D721Med (cell line): ENCODE data around the gene AGPS.

Experiments used
- DNase-seq: peaks from one replicate; pipeline ENCODE4 v3.0.0; 2011; ENCODE audit warnings: low spot score; ENCODE audit not compliant: insufficient read length
- FAIRE-seq: peaks from 2 replicates; lab custom pipeline; 2011; peaks lifted over from hg19 to GRCh38; lab: Jason Lieb, UNC
- TF ChIP-seq, protein P1 (sequence below): IDR thresholded peaks from 2 replicates; pipeline ENCODE4 v1.5.1; 2012; ENCODE audit warnings: mild to moderate bottlenecking, control low read depth; ENCODE audit not compliant: insufficient read depth; ENCODE audit errors: missing control alignments

AGPS gene

DNA sequence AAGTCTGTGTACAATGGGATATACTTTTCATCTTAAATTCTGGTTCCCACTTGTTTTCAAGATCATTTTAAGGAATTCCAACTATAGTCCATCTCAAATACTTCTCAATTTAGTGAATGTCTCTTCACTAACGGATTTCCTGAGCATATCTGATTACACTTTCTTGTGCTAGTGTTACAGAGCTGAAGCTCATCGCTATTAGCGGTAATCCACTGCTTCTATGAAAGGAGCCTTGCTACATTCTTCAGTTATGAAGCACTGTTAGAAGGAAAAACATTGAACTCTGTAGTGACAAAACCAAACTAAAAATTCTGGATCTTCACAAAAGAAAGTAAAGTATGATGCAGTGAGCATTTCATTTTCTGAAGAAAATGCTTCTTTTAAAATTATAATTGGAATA, 72.0 kb downstream of the AGPS start:
- TF ChIP-seq, protein P1, sequence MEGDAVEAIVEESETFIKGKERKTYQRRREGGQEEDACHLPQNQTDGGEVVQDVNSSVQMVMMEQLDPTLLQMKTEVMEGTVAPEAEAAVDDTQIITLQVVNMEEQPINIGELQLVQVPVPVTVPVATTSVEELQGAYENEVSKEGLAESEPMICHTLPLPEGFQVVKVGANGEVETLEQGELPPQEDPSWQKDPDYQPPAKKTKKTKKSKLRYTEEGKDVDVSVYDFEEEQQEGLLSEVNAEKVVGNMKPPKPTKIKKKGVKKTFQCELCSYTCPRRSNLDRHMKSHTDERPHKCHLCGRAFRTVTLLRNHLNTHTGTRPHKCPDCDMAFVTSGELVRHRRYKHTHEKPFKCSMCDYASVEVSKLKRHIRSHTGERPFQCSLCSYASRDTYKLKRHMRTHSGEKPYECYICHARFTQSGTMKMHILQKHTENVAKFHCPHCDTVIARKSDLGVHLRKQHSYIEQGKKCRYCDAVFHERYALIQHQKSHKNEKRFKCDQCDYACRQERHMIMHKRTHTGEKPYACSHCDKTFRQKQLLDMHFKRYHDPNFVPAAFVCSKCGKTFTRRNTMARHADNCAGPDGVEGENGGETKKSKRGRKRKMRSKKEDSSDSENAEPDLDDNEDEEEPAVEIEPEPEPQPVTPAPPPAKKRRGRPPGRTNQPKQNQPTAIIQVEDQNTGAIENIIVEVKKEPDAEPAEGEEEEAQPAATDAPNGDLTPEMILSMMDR = no peak
- FAIRE-seq = no peak
- DNase-seq = no peak

DNA sequence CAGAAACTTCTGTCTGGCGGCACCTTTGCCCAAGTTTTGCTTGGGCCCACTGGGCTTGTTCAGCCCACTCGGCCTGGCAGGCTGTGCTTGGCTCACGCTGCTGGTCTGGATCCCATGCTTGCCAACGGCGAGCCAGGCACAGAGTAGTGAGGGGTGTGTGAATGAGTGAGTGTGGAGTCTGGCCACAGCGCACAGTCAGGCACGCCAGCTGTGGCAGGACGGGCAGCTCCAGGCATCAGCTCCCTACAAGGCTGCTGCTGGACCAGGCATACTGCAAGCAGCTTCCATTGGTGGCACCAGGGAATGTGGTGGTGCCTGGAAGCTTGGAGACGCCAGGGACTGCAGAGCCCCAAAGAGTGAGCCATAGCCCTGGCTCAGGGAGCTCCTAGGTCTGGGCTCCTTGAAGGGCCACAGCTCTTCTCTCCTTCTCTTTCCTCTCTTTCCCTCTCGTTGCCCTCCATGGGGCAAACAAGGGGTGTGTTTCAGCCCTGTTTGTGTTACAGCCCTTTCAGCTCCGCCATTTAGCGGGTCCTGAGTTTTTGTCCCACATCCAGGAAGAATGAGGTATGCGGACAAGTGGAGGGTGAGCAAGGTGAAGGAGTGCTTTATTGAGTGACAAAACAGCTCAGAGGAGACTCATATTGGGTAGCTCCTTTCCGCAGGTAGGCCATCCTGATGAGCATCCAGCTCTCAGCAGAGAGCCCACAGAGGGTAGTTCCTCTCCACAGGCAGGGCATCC, 73.0 kb downstream of the AGPS start:
- DNase-seq = no peak
- no peak for FAIRE-seq
- TF ChIP-seq, protein P1 = no peak

DNA sequence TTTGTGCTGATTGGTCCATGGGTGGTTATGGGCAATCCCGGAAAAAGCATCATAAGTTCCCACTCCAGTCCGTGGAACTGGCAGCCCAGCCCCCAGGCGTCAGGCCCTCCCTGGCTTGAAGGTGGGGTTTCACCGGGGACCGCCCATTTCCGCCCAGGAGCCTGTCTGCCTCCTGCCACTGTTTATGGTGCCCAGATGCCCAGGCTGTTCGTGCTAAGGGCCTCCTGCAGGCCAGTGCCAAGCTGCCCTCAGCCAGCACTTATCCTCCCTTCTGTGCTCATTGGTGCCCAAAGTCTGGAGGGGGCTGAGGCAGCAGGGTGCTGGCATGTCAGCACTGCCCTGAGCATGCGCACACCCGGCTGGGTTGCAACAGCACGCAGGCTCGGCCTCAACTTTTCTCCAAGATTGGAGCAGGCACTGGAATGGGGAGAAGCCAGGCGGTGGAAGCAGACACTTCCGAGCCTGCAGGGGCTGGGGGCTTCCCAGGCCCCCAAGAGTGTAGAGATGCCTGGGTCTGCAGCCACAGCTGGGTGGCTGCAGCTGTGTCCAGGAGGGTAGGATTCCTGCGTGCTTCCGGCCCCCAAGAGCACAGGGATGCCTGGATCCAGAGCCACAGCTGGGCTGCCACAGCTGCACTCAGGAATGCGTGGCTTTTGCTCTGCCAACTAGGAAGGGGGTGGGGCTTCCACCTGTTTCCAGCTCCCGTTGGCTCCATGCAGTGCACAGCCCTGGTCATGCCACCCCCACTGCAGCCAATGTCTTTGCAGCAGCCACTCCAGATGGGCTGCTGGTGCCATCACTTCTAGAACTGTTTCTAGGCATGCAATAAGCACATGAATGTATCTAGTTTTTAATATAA, 74.0 kb downstream of the AGPS start:
- no peak for FAIRE-seq
- no peak for DNase-seq
- TF ChIP-seq, protein P1 = no peak

DNA sequence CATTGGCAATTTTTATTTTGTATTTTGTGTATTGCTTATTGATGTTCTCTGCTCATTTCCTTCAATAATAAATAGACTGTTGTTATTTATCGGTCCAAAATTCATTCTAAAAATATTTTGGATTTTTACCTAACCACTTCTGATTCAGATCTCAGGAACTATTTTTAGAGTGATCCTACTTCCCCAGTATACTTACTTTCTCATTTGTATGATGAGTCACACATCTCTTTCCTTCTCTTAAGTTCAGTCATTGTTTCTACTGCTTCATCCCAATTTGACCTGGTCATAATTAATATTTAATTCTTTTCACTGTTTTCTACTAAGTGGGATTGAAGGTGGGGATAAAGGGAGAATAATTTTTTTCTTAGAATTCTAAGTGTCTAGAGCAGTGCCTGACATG, 75.1 kb downstream of the AGPS start:
- no peak for DNase-seq
- FAIRE-seq = no peak
- TF ChIP-seq, protein P1 = no peak

DNA sequence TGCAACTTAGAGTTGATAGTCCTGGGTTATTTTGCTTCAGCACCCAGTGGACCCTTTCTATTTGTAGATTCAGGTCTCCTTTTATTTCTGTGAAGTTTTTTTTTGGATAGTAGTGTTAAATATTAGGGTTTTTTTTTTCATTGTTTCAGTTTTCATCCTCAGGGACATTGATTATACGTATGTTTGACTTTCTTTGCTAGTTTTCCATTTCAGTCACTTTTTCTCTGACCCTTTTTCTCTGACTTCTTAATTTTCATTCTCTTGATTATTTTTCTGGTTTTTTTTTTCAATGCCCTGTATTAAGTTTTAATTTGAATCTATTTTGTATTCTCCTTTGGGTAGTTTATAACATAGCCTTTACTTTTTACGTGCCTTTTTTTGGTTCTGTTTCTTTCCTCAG, 79.4 kb downstream of the AGPS start:
- FAIRE-seq (no peak), DNase-seq (no peak)
- TF ChIP-seq, protein P1 = no peak

DNA sequence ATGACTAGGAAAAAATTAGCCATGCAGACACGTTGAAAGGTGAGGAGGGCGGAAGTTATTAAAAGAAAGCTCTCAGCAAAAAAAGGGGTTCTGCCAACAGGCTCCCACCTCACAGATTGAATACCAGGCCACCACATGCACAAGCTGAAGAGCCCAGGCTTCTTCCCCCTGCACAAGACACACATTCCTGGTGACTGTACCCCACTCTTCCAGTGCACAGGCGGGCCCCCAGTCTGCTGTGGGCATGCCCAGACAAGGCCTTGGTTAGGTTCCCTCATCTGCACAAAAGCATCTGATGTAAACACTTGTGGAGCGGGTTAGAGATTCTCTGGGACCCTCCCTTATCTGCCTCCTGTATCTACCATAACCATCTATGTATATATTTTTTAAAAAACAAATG, 81.7 kb downstream of the AGPS start:
- TF ChIP-seq, protein P1 = no peak
- DNase-seq (no peak), FAIRE-seq (no peak)
